Ovary (tissue), 3 donors: ENCODE data around the gene TRIM37.

Experiments used
- CTCF ChIP-seq, 3 donors: fragments of 450-650 bp in 2 of 3; fragments of 200-600 bp in 1 of 3; IDR thresholded peaks; one replicate each; pipeline versions ENCODE4 v1.5.1 to v1.8.0; 2016 to 2022; ENCODE audit warnings: antibody characterized with exemption in 3 of 3, mild to moderate bottlenecking in 1 of 3
- EP300 ChIP-seq: sonication (generic); formaldehyde crosslinking; IDR thresholded peaks from one replicate; pipeline ENCODE4 v1.6.1; 2017; ENCODE audit warnings: antibody characterized with exemption
- POLR2A ChIP-seq: fragments of 450-650 bp; IDR thresholded peaks from one replicate; pipeline ENCODE4 v1.6.1; 2017; ENCODE audit warnings: antibody characterized with exemption, mild to moderate bottlenecking, moderate library complexity
- donor health status: DM: no; HTN: no; CAD: no.

GRCh38 chr17:59110973-59111372 lies 4.3 kb upstream of the TRIM37 start:
- TF ChIP-seq CTCF (IDR thresholded peaks at IDR 0.05) (no peak), POLR2A (no peak), EP300 (no peak)
